ENCODE measurements around the gene NPAS2.

- no peak for TF ChIP-seq CTCF (conservative IDR thresholded peaks at IDR 0.05 in 1 of 2, IDR thresholded peaks at IDR 0.05 in 1 of 2; ENCODE audit: extremely low read depth in 1 of 2, insufficient read depth in 1 of 2, low read depth in 1 of 2, low read length in 2 of 2)
- no peak for TF ChIP-seq EZH2 (IDR thresholded peaks at IDR 0.05; ENCODE audit: borderline replicate concordance, low read length)
These were observed 163.9 kb downstream of the NPAS2 start for GRCh38 chr2:100983684-100984310.

All from mammary epithelial cell (primary cell).